ENCODE data around the gene HBA2. TPM values are rescaled to one million over a fixed set of nuclear protein-coding genes. Genes with fewer than 3 reads are reported as not detected.
"Not testable (repeated sequence)": the region's sequence is repeated elsewhere in the genome, so short reads cannot be mapped to it uniquely, and the experiment has no call there.

The HBA2 gene
- total RNA-seq, 1 experiment from 2014 or later = not detected

GRCh38 chr16:163696-164095 is 9.0 kb upstream of the HBA2 start:
- not testable (repeated sequence) for H3K4me2 ChIP-seq (ENCODE audit: insufficient read depth, insufficient read length, low read length); H2BK15ac ChIP-seq (ENCODE audit: low read depth, low read length); H3K9ac ChIP-seq (ENCODE audit: extremely low read depth, insufficient read length, low read length); H2AFZ ChIP-seq (ENCODE audit: low read length); H3K9me3 ChIP-seq (ENCODE audit: control insufficient read depth, low read depth, low read length); H3K23me2 ChIP-seq (ENCODE audit: insufficient read length, low read depth, low read length, poor library complexity, severe bottlenecking); H4K5ac ChIP-seq (ENCODE audit: insufficient read length, low read depth, low read length); H3K4ac ChIP-seq (ENCODE audit: low read depth, low read length); H4K20me1 ChIP-seq (ENCODE audit: control insufficient read depth, insufficient read depth, insufficient read length); H4K91ac ChIP-seq (ENCODE audit: insufficient read length, low read depth, low read length); H3K27ac ChIP-seq (ENCODE audit: insufficient read length, low read depth, low read length); H3K14ac ChIP-seq (ENCODE audit: insufficient read depth, low read length); H3K79me2 ChIP-seq (ENCODE audit: insufficient read depth, low read length); H4K8ac ChIP-seq (replicated peaks; ENCODE audit: insufficient read length, low read depth, low read length); H3K36me3 Mint-ChIP-seq (ENCODE audit: insufficient read depth in 1 of 3, low read depth in 3 of 3); H3K23ac ChIP-seq (ENCODE audit: insufficient read length, low read depth, low read length); H2BK120ac ChIP-seq (ENCODE audit: low read depth, low read length, poor library complexity, severe bottlenecking); H3K9me3 Mint-ChIP-seq; H3K4me1 ChIP-seq (ENCODE audit: insufficient read depth, low read length); H3K4me3 Mint-ChIP-seq; H3K56ac ChIP-seq (ENCODE audit: insufficient read length, low read depth, low read length); H2AK5ac ChIP-seq (ENCODE audit: insufficient read length, low read length); H2BK20ac ChIP-seq (ENCODE audit: low read depth, low read length, poor library complexity, severe bottlenecking); H2BK12ac ChIP-seq (ENCODE audit: insufficient read length, low read depth, low read length); H2BK5ac ChIP-seq (ENCODE audit: insufficient read length, low read length); H3K79me1 ChIP-seq (ENCODE audit: insufficient read depth, low read depth, low read length, poor library complexity, severe bottlenecking); H3K27ac Mint-ChIP-seq; DNase-seq; H3K18ac ChIP-seq (ENCODE audit: insufficient read length, low read depth, low read length); H3T11ph ChIP-seq (ENCODE audit: low read length)
- H3K27me3 Mint-ChIP-seq (ENCODE audit: low read depth) = peaks cover 71% of the 10 kb centered on the region
- no CpG with 5 or more reads among the region's 3 CpGs for WGBS (ENCODE audit: extremely low coverage, insufficient read length, low lambda C conversion rate)
- H3K27me3 ChIP-seq (ENCODE audit: insufficient read depth, low read length) = peaks cover 33% of the 10 kb centered on the region
- H3K4me1 Mint-ChIP-seq = peaks cover 14 to 21% of the 10 kb centered on the region in 2 experiments

GRCh38 chr16:164134-164823 is 8.4 kb upstream of the HBA2 start:
- peaks cover 33% of the 10 kb centered on the region for H3K27me3 ChIP-seq (ENCODE audit: insufficient read depth, low read length)
- not testable (repeated sequence) for H3K79me2 ChIP-seq (ENCODE audit: insufficient read depth, low read length); H3K4me1 ChIP-seq (ENCODE audit: insufficient read depth, low read length); H3T11ph ChIP-seq (ENCODE audit: low read length); H3K4ac ChIP-seq (ENCODE audit: low read depth, low read length); H3K9ac ChIP-seq (ENCODE audit: extremely low read depth, insufficient read length, low read length); DNase-seq; H3K18ac ChIP-seq (ENCODE audit: insufficient read length, low read depth, low read length); H2BK5ac ChIP-seq (ENCODE audit: insufficient read length, low read length); H4K5ac ChIP-seq (ENCODE audit: insufficient read length, low read depth, low read length); H2BK20ac ChIP-seq (ENCODE audit: low read depth, low read length, poor library complexity, severe bottlenecking); H3K4me2 ChIP-seq (ENCODE audit: insufficient read depth, insufficient read length, low read length); H3K27ac Mint-ChIP-seq; H2AK5ac ChIP-seq (ENCODE audit: insufficient read length, low read length); H3K56ac ChIP-seq (ENCODE audit: insufficient read length, low read depth, low read length); H2BK120ac ChIP-seq (ENCODE audit: low read depth, low read length, poor library complexity, severe bottlenecking); H4K91ac ChIP-seq (ENCODE audit: insufficient read length, low read depth, low read length); H3K79me1 ChIP-seq (ENCODE audit: insufficient read depth, low read depth, low read length, poor library complexity, severe bottlenecking); H3K36me3 Mint-ChIP-seq (ENCODE audit: insufficient read depth in 1 of 3, low read depth in 3 of 3); H3K9me3 Mint-ChIP-seq; H2BK12ac ChIP-seq (ENCODE audit: insufficient read length, low read depth, low read length); H3K23me2 ChIP-seq (ENCODE audit: insufficient read length, low read depth, low read length, poor library complexity, severe bottlenecking); H3K9me3 ChIP-seq (ENCODE audit: control insufficient read depth, low read depth, low read length); H4K8ac ChIP-seq (replicated peaks; ENCODE audit: insufficient read length, low read depth, low read length); H3K14ac ChIP-seq (ENCODE audit: insufficient read depth, low read length); H3K23ac ChIP-seq (ENCODE audit: insufficient read length, low read depth, low read length); H3K27ac ChIP-seq (ENCODE audit: insufficient read length, low read depth, low read length); H2BK15ac ChIP-seq (ENCODE audit: low read depth, low read length); H3K4me3 Mint-ChIP-seq; H2AFZ ChIP-seq (ENCODE audit: low read length); H4K20me1 ChIP-seq (ENCODE audit: control insufficient read depth, insufficient read depth, insufficient read length)
- peaks cover 17 to 21% of the 10 kb centered on the region in 2 experiments for H3K4me1 Mint-ChIP-seq
- peaks cover 72% of the 10 kb centered on the region for H3K27me3 Mint-ChIP-seq (ENCODE audit: low read depth)
- WGBS (ENCODE audit: extremely low coverage, insufficient read length, low lambda C conversion rate) = no CpG with 5 or more reads among the region's 80 CpGs
